Right atrium auricular region (tissue), 2 donors: ENCODE measurements around the gene CCR3. TPM values are rescaled to one million over a fixed set of nuclear protein-coding genes. Genes with fewer than 3 reads are reported as not detected.

ENCODE experiments used
- DNase-seq: peaks from one replicate; pipeline ENCODE4 v3.0.0-alpha.2; 2019; ENCODE audit warnings: low spot score
- H3K27ac ChIP-seq, 2 donors: fragments of 200-600 bp; sonication (generic); 1 replicate in 1 of 2; 2 replicates in 1 of 2; pipeline ENCODE4 v1.5.1; 2016 to 2019
- H3K27me3 ChIP-seq, 2 donors: fragments of 200-600 bp; sonication (generic); one replicate each; pipeline versions ENCODE4 v1.5.1 to v1.6.0; 2017 to 2019
- H3K36me3 ChIP-seq: fragments of 200-600 bp; sonication (generic); one replicate; pipeline ENCODE4 v1.5.1; 2016
- H3K4me1 ChIP-seq, 2 donors: fragments of 200-600 bp; sonication (generic); one replicate each; pipeline versions ENCODE4 v1.5.1 to v1.6.0; 2017 to 2019
- H3K4me3 ChIP-seq, 2 donors: fragments of 200-600 bp; sonication (generic); 1 replicate in 1 of 2; 2 replicates in 1 of 2; pipeline ENCODE4 v1.5.1; 2017 to 2019; ENCODE audit warnings: mild to moderate bottlenecking in 1 of 2, moderate library complexity in 1 of 2
- H3K9me3 ChIP-seq, 2 donors: fragments of 200-600 bp; sonication (generic); one replicate each; pipeline ENCODE4 v1.5.1; 2019
- total RNA-seq, 2 donors: library from RNA; depleted of rRNA; stranded (reverse); fragments of >200 nt; gene quantifications; one replicate each; pipeline ENCODE4 v1.1.0, GENCODE V29; 2016
- TF ChIP-seq, protein P1 (sequence below), 2 donors: fragments of 200-600 bp; sonication (generic); IDR thresholded peaks; one replicate each; pipeline ENCODE4 v1.5.1; 2019; ENCODE audit warnings: antibody characterized with exemption in 2 of 2

The CCR3 gene
- total RNA-seq, 2 donors from 2014 or later = not detected

DNA sequence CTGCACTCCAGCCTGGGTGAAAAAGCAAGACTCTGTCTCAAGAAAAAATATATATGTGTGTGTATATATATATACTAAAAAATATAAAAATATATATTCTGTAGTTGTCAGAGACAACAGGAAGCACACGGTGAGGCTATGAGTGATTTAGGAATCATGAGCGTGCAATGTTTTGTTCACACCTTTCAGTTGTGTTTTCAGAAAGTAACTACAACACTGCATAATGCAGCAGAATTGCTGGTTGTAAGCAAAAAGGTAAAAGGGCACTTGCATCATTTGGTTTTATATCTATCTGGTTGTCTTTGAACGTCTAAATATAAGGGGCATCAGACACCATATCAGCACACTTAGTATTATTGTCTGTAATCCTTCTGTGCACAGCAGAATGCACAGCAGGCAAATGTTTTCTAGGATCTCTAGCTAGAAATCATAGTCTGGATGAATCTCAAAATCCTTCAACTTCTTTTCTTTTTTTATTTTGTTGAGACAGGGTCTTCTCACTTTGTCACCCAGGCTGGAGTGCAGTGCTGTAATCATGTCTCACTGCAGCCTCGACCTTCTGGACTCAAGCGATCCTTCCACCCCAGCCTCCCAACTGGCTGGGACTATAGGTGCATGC is 44.8 kb downstream of the CCR3 start:
- DNase-seq = no peak
- H3K36me3 ChIP-seq = no peaks in the 10 kb centered on the region

DNA sequence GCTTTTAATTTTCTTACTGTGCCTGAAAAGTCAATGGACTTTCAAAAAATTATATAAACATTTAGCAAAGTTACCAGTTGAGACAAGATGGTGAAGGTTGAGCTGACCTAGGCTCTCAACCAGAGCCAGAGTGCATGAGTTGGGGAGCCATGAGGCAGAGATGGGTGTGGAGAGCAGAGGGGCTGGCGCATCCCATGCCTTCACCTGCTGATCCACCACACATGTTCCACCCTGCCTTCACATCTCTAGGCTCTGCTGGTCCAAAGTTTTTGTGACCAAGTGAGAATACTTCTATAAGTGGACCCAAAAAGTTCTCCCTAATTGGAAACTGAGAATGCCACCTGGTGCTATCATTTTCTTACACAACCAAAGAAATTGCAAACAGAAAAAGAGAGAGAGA is 47.3 kb downstream of the CCR3 start:
- Histone ChIP-seq H3K4me1 (no peaks in the 10 kb centered on the region), H3K36me3 (no peaks in the 10 kb centered on the region), H3K4me3 (no peak overlapping the region), H3K27me3 (no peaks in the 10 kb centered on the region), H3K27ac (no peak overlapping the region), H3K9me3 (no peaks in the 10 kb centered on the region)
- TF ChIP-seq, protein P1, sequence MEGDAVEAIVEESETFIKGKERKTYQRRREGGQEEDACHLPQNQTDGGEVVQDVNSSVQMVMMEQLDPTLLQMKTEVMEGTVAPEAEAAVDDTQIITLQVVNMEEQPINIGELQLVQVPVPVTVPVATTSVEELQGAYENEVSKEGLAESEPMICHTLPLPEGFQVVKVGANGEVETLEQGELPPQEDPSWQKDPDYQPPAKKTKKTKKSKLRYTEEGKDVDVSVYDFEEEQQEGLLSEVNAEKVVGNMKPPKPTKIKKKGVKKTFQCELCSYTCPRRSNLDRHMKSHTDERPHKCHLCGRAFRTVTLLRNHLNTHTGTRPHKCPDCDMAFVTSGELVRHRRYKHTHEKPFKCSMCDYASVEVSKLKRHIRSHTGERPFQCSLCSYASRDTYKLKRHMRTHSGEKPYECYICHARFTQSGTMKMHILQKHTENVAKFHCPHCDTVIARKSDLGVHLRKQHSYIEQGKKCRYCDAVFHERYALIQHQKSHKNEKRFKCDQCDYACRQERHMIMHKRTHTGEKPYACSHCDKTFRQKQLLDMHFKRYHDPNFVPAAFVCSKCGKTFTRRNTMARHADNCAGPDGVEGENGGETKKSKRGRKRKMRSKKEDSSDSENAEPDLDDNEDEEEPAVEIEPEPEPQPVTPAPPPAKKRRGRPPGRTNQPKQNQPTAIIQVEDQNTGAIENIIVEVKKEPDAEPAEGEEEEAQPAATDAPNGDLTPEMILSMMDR (IDR thresholded peaks at IDR 0.05) = no peak
- DNase-seq = no peak

More for the DNA sequence above, 44.8 kb downstream of the CCR3 start:
- TF ChIP-seq, protein P1 (IDR thresholded peaks at IDR 0.05) = no peak
- Histone ChIP-seq H3K27ac (no peak overlapping the region), H3K4me3 (no peak overlapping the region), H3K4me1 (no peaks in the 10 kb centered on the region), H3K27me3 (no peaks in the 10 kb centered on the region), H3K9me3 (no peaks in the 10 kb centered on the region)

DNA sequence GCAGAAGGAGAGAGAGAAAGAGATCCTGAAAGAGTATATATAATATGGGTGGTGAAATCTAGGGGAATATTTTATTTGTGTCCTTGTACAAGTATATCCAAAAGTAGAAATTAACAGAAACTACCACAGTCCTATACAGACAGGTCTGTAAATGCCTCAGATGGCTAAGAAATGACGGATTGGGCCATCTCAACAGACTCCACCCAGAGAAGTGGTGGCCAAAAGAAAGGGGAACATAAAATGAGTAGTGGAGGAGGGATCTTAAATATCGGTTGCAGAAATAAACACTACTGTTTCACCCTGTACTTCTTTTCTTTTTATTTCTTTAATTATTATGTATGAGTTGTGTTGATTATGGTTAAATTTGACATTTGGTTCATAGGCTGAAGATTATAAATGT is 47.7 kb downstream of the CCR3 start:
- Histone ChIP-seq H3K4me3 (no peak overlapping the region), H3K9me3 (no peaks in the 10 kb centered on the region), H3K36me3 (no peaks in the 10 kb centered on the region), H3K27me3 (no peaks in the 10 kb centered on the region), H3K4me1 (no peaks in the 10 kb centered on the region), H3K27ac (no peak overlapping the region)
- TF ChIP-seq, protein P1 (IDR thresholded peaks at IDR 0.05) = no peak
- DNase-seq = no peak

DNA sequence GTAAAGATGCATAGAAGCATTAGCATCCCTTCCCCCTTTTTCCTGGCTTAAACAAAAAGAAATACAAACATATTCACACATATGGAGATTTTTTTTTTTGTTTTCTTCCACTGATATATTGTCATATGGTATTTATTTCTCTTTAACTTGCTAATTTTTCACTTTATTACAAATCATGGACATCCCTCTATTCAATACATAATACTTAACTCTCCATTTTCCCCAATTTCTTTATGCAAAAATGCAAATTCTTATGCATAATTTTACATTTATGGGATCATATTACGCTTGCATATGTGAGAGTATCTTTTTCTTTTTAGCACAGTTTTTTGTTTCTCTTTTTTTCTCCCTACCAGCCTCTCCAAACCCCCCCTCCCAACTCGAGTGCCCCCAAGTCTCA is 48.8 kb downstream of the CCR3 start:
- Histone ChIP-seq H3K4me3 (no peak overlapping the region), H3K9me3 (no peaks in the 10 kb centered on the region), H3K27me3 (no peaks in the 10 kb centered on the region), H3K36me3 (no peaks in the 10 kb centered on the region), H3K27ac (no peak overlapping the region), H3K4me1 (no peaks in the 10 kb centered on the region)
- no peak for DNase-seq
- TF ChIP-seq, protein P1 (IDR thresholded peaks at IDR 0.05) = no peak

DNA sequence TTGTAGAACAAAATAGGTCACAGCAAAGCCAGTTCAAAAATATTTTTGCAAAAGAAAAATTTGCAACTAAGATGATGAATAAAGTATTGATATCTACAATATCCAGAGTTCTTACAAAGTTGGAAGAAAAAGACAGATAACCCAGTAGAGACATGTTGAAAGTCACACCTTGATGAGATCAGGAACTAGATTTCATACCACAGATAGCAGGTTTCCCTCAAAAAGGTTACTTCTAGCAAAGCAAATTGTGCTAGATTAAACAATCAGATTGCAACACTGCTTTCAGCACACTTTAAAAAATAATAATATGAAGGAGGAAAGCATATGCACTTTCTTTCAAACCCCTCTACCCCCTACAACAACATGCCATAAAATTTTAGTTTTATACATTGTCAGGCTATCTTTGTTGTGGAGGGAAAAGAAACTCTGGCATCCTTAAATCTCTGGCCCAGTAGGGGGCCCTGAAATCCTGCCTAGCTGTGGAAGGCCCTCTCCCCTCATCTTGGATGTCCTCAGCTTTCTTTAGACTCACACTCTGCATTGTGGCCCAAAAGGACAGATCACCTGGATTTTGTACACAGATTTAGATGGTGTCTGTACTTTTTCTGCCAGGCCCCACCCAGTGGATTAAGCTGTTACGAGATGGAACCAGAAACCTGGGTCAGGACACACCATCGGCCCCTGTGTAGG is 50.9 kb downstream of the CCR3 start:
- DNase-seq = no peak
- no peak overlapping the region for H3K27ac ChIP-seq

More for the DNA sequence above, 50.9 kb downstream of the CCR3 start:
- H3K36me3 ChIP-seq = no peaks in the 10 kb centered on the region
- TF ChIP-seq, protein P1 (IDR thresholded peaks at IDR 0.05) = no peak
- H3K4me3 ChIP-seq = no peak overlapping the region
- H3K4me1 ChIP-seq = no peaks in the 10 kb centered on the region
- H3K9me3 ChIP-seq = no peaks in the 10 kb centered on the region
- no peaks in the 10 kb centered on the region for H3K27me3 ChIP-seq
